ENCODE results near the gene GOLGB1.

GRCh38 chr3:121630355-121630754 lies 119.2 kb downstream of the GOLGB1 start:
- no peak for TF ChIP-seq POLR2AphosphoS5 (IDR thresholded peaks at IDR 0.05; ENCODE audit: insufficient read depth in 1 of 2, low read depth in 1 of 2)
- TF ChIP-seq CTCF (IDR thresholded peaks at IDR 0.05) = no peak
- no peak for TF ChIP-seq POLR2A (IDR thresholded peaks at IDR 0.05)
